Neutrophil (primary cell): Measurements from ENCODE around the gene PABPC1L.
"Not testable (repeated sequence)": the region's sequence is repeated elsewhere in the genome, so short reads cannot be mapped to it uniquely, and the experiment has no call there.

Experiments used
- H3K27ac ChIP-seq: fragments of 200-600 bp; sonication (generic); 2 replicates; pipeline ENCODE4 v1.5.1; 2016; ENCODE audit warnings: mild to moderate bottlenecking, moderate library complexity
- H3K27me3 ChIP-seq: fragments of 200-600 bp; sonication (generic); 2 replicates; pipeline ENCODE4 v1.6.0; 2016; ENCODE audit warnings: mild to moderate bottlenecking
- H3K36me3 ChIP-seq: fragments of 200-600 bp; sonication (generic); 2 replicates; pipeline ENCODE4 v1.5.1; 2017
- H3K4me1 ChIP-seq, 2 experiments: fragments of 200-600 bp in 1 of 2; sonication (generic) in 1 of 2; 1 replicate in 1 of 2; 2 replicates in 1 of 2; pipeline versions ENCODE4 v1.5.1 to v1.6.1; 2013 to 2016; ENCODE audit warnings: low read depth in 1 of 2, low read length in 1 of 2, mild to moderate bottlenecking in 1 of 2, moderate library complexity in 1 of 2; ENCODE audit not compliant: control insufficient read depth in 1 of 2, insufficient read depth in 1 of 2
- H3K4me3 ChIP-seq, 2 experiments: fragments of 200-600 bp in 1 of 2; sonication (generic) in 1 of 2; 1 replicate in 1 of 2; 2 replicates in 1 of 2; pipeline ENCODE4 v1.5.1; 2013 to 2016; ENCODE audit warnings: low read depth in 1 of 2, low read length in 1 of 2, mild to moderate bottlenecking in 1 of 2, moderate library complexity in 1 of 2
- H3K9me3 ChIP-seq: fragments of 200-600 bp; sonication (generic); 2 replicates; pipeline ENCODE4 v1.5.1; 2016
- TF ChIP-seq, protein P1 (sequence below): fragments of 200-600 bp; sonication (generic); IDR thresholded peaks from 2 replicates; pipeline ENCODE4 v1.5.1; 2016; ENCODE audit warnings: antibody characterized with exemption

The PABPC1L gene

GRCh38 chr20:44869471-44869870 is 40.4 kb upstream of the PABPC1L start:
- TF ChIP-seq, protein P1, sequence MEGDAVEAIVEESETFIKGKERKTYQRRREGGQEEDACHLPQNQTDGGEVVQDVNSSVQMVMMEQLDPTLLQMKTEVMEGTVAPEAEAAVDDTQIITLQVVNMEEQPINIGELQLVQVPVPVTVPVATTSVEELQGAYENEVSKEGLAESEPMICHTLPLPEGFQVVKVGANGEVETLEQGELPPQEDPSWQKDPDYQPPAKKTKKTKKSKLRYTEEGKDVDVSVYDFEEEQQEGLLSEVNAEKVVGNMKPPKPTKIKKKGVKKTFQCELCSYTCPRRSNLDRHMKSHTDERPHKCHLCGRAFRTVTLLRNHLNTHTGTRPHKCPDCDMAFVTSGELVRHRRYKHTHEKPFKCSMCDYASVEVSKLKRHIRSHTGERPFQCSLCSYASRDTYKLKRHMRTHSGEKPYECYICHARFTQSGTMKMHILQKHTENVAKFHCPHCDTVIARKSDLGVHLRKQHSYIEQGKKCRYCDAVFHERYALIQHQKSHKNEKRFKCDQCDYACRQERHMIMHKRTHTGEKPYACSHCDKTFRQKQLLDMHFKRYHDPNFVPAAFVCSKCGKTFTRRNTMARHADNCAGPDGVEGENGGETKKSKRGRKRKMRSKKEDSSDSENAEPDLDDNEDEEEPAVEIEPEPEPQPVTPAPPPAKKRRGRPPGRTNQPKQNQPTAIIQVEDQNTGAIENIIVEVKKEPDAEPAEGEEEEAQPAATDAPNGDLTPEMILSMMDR = no peak
- H3K4me1 ChIP-seq = peaks cover 0 to 7% of the 10 kb centered on the region in 2 experiments
- H3K9me3 ChIP-seq = no peaks in the 10 kb centered on the region
- no peak overlapping the region for H3K27ac ChIP-seq
- H3K36me3 ChIP-seq = no peaks in the 10 kb centered on the region
- H3K27me3 ChIP-seq = peaks cover 28% of the 10 kb centered on the region
- H3K4me3 ChIP-seq = no peak overlapping the region

- H3K27ac ChIP-seq, H3K27me3 ChIP-seq, H3K36me3 ChIP-seq, H3K9me3 ChIP-seq, H3K4me3 ChIP-seq: not testable (repeated sequence)
- H3K4me1 ChIP-seq = peaks cover 20 to 21% of the 10 kb centered on the region in 2 experiments
Observed at GRCh38 chr20:44882360-44882759, 27.5 kb upstream of the PABPC1L start.

- H3K27ac ChIP-seq = no peak overlapping the region
- H3K4me1 ChIP-seq = peaks cover 30 to 31% of the 10 kb centered on the region in 2 experiments
- H3K36me3 ChIP-seq = peaks cover 4% of the 10 kb centered on the region
- no peaks in the 10 kb centered on the region for H3K9me3 ChIP-seq
- TF ChIP-seq, protein P1 = no peak
- H3K4me3 ChIP-seq = no peak overlapping the region
- no peaks in the 10 kb centered on the region for H3K27me3 ChIP-seq
Observed at GRCh38 chr20:44883214-44883902, 26.5 kb upstream of the PABPC1L start.

DNA sequence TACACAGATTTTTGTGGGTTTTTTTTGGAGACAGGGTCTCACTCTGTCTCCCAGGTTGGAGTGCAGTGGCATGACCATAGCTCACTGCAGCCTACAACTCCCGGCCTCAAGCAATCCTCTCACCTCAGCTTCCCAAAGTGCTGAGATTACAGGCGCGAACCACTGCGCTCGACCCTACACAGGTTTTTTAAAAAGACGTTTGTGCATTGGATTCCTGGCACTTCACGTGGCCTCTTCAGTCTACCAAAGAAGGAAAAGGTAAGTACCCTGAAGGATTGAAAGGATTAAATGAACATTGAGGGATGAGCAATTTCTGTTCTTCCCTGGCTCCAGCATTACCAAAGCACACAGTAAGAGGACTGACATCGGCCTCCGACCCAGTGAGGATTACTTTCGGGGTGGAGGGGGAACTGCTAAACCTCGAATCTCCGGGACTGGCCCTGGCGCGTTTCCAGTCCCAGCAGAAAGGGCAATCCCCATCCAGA is 24.9 kb upstream of the PABPC1L start:
- Histone ChIP-seq H3K9me3 (no peaks in the 10 kb centered on the region), H3K27ac (peak overlapping the region; percentile 97), H3K4me3 (peak overlapping the region; percentile 79 to 95)

GRCh38 chr20:44885392-44886265 is 24.2 kb upstream of the PABPC1L start, which contains the start of gene YWHAB:
YWHAB (plus strand) TSS chr20:44885705; CDS start chr20:44901534, 15,829 bp downstream.
- Histone ChIP-seq H3K9me3 (no peaks in the 10 kb centered on the region), H3K27ac (peak within 1 kb of the TSS; percentile 97), H3K27me3 (no peaks in the 10 kb centered on the region), H3K4me3 (peak within 1 kb of the TSS; percentile 79 to 95), H3K36me3 (peaks cover 5% of the 10 kb centered on the region), H3K4me1 (peaks cover 51 to 52% of the 10 kb centered on the region in 2 experiments)
- TF ChIP-seq, protein P1 = peak; percentile 43

More for the DNA sequence above, 24.9 kb upstream of the PABPC1L start:
- Histone ChIP-seq H3K4me1 (peaks cover 46 to 47% of the 10 kb centered on the region in 2 experiments), H3K27me3 (no peaks in the 10 kb centered on the region), H3K36me3 (peaks cover 5% of the 10 kb centered on the region)
- TF ChIP-seq, protein P1 = no peak
